Mucosa of descending colon (tissue), 3 donors: ENCODE data around the gene BTLA. TPM values are rescaled to one million over a fixed set of nuclear protein-coding genes. Genes with fewer than 3 reads are reported as not detected.

ENCODE experiments used
- ATAC-seq: fragments of 200-7000 bp; cut with Tn5 transposase; one replicate; pipeline ENCODE4 v1.9.1; 2020; ENCODE audit warnings: mild to moderate bottlenecking, moderate library complexity
- DNase-seq, 3 donors: peaks; one replicate each; pipeline ENCODE4 v3.0.0-alpha.2; 2020
- H3K36me3 ChIP-seq: fragments of 200-600 bp; one replicate; pipeline ENCODE4 v1.8.0; 2021; ENCODE audit warnings: low read depth, mild to moderate bottlenecking
- H3K4me1 ChIP-seq: fragments of 200-600 bp; one replicate; pipeline ENCODE4 v1.8.0; 2021; ENCODE audit warnings: low read depth, mild to moderate bottlenecking
- H3K4me3 ChIP-seq: fragments of 200-600 bp; one replicate; pipeline ENCODE4 v1.8.0; 2021; ENCODE audit warnings: mild to moderate bottlenecking
- H3K9me3 ChIP-seq: fragments of 200-600 bp; one replicate; pipeline ENCODE4 v1.8.0; 2021; ENCODE audit warnings: mild to moderate bottlenecking
- intact Hi-C, 2 donors: fragments of 100-400 bp; cut with DNase I in 1 of 2; cut with micrococcal nuclease in 1 of 2; formaldehyde crosslinking; loops; one replicate each; pipeline versions ENCODE4 v1.11.0 to v1.11.1; 2022; cut with DNase I, micrococcal nuclease
- total RNA-seq, 3 donors: library from RNA; stranded (reverse); fragmentation: NEBNext Ultra II Directional in 2 of 3; extraction: Animal tissue kit (Norgen Biotek cat#: 25700) in 2 of 3; gene quantifications; one replicate each; pipeline versions ENCODE4 v1.2.1 to v1.2.4, GENCODE V29; 2021 to 2023
- TF ChIP-seq, protein P1 (sequence below): fragments of 200-600 bp; IDR thresholded peaks from one replicate; pipeline ENCODE4 v1.8.0; 2022; ENCODE audit warnings: antibody characterized with exemption, mild to moderate bottlenecking
- donor health status: DM: no; HTN: no; CAD: no; lungs with moderate emphysema.
- donor health status: DM: no; HTN: no; CAD: no.
- donor health status: DM: no; HTN: yes; CAD: no.

BTLA gene
- total RNA-seq, 3 donors from 2014 or later, result 0.51 to 1.4 (median 1.4) TPM

- H3K4me3 ChIP-seq, result no peak overlapping the region
- H3K9me3 ChIP-seq, result no peaks in the 10 kb centered on the region
- no peaks in the 10 kb centered on the region for H3K4me1 ChIP-seq
- TF ChIP-seq, protein P1, sequence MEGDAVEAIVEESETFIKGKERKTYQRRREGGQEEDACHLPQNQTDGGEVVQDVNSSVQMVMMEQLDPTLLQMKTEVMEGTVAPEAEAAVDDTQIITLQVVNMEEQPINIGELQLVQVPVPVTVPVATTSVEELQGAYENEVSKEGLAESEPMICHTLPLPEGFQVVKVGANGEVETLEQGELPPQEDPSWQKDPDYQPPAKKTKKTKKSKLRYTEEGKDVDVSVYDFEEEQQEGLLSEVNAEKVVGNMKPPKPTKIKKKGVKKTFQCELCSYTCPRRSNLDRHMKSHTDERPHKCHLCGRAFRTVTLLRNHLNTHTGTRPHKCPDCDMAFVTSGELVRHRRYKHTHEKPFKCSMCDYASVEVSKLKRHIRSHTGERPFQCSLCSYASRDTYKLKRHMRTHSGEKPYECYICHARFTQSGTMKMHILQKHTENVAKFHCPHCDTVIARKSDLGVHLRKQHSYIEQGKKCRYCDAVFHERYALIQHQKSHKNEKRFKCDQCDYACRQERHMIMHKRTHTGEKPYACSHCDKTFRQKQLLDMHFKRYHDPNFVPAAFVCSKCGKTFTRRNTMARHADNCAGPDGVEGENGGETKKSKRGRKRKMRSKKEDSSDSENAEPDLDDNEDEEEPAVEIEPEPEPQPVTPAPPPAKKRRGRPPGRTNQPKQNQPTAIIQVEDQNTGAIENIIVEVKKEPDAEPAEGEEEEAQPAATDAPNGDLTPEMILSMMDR, result no peak
- ATAC-seq, result no peak
- H3K36me3 ChIP-seq, result no peaks in the 10 kb centered on the region
- DNase-seq, result no peak
- intact Hi-C loops, result no loop called here
Measured at GRCh38 chr3:112484352-112484751, 14.9 kb downstream of the BTLA start.

GRCh38 chr3:112482675-112483074 lies 16.6 kb downstream of the BTLA start:
- Histone ChIP-seq H3K4me1 (no peaks in the 10 kb centered on the region), H3K9me3 (no peaks in the 10 kb centered on the region), H3K4me3 (no peak overlapping the region), H3K36me3 (no peaks in the 10 kb centered on the region)
- intact Hi-C loops, result no loop called here
- DNase-seq (no peak), ATAC-seq (no peak)
- TF ChIP-seq, protein P1, result no peak

DNA sequence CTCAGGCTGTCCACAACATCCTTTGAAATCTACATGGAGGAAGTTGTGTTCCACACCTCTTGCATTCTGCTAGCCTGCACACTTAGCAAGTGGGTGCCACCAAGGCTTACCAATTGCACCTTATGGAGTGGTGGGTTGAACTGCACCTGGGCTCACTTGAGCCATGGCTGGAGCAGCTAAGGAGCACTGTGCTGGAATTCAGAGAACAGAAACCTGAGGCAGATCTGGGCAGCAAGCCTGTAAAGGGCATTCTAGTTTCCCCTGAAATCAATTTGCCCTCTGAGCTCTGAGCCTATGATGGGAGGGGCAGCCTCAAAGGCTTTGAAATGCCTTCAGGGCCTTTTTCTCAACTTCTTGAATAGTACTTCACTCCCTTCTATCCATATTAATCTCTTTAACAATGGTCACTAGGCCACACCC lies 18.0 kb downstream of the BTLA start:
- TF ChIP-seq, protein P1, result no peak
- intact Hi-C loops, result no loop called here
- Histone ChIP-seq H3K9me3 (no peaks in the 10 kb centered on the region), H3K4me3 (no peak overlapping the region), H3K36me3 (no peaks in the 10 kb centered on the region), H3K4me1 (no peaks in the 10 kb centered on the region)
- ATAC-seq (no peak), DNase-seq (no peak)

- no peaks in the 10 kb centered on the region for H3K36me3 ChIP-seq
- no peak overlapping the region for H3K4me3 ChIP-seq
- no peaks in the 10 kb centered on the region for H3K9me3 ChIP-seq
- H3K4me1 ChIP-seq, result no peaks in the 10 kb centered on the region
- TF ChIP-seq, protein P1, result no peak
- no peak for ATAC-seq
- intact Hi-C loops, result no loop called here
- DNase-seq, result no peak
Measured at GRCh38 chr3:112477891-112478290, 21.4 kb downstream of the BTLA start.

- DNase-seq (no peak), ATAC-seq (no peak)
- no peak overlapping the region for H3K4me3 ChIP-seq
- no peaks in the 10 kb centered on the region for H3K9me3 ChIP-seq
- H3K4me1 ChIP-seq, result no peaks in the 10 kb centered on the region
- intact Hi-C loops, result no loop called here
- TF ChIP-seq, protein P1, result no peak
- H3K36me3 ChIP-seq, result no peaks in the 10 kb centered on the region
Measured at GRCh38 chr3:112476346-112476745, 22.9 kb downstream of the BTLA start.

- intact Hi-C loops, result no loop called here
- DNase-seq, result no peak
Measured at GRCh38 chr3:112474796-112475195, 24.5 kb downstream of the BTLA start.

More at GRCh38 chr3:112474796-112475195, 24.5 kb downstream of the BTLA start:
- no peak for ATAC-seq
- H3K4me1 ChIP-seq, result no peaks in the 10 kb centered on the region
- H3K36me3 ChIP-seq, result no peaks in the 10 kb centered on the region
- H3K9me3 ChIP-seq, result no peaks in the 10 kb centered on the region
- H3K4me3 ChIP-seq, result no peak overlapping the region
- TF ChIP-seq, protein P1, result no peak
